Measurements from ENCODE around the gene DIDO1. TPM values are rescaled to one million over a fixed set of nuclear protein-coding genes. Genes with fewer than 3 reads are reported as not detected.
A peak's percentile ranks its signal among the peaks of the same experiment; 100 is the strongest.

Gene DIDO1
- polyA plus RNA-seq, 1 of the 3 experiments (the other 2 are of a cell fraction): 14.7 TPM

- ChIA-PET POLR2A (interaction anchor here (1.5 kb wide), 1 partner anchor 20 kb away, joined by 4 read pairs; no protein-coding TSS in a partner anchor), CTCF (interaction anchor here (0.6 to 17.1 kb wide), 19 partner anchors 7 to 104 kb away, joined by 3 to 181 read pairs (median 4); partner anchors contain the start of genes DIDO1 and GID8)
- WGBS (ENCODE audit: low lambda C conversion rate): 89% methylated on average over 16 of the region's 16 CpGs
- Histone ChIP-seq H3K4me3 (ENCODE audit: low read depth in 2 of 2, low read length in 1 of 2) (peak overlapping the region in 1 of 2 experiments; percentile 25; a peak in 1 of 4 replicates), H3K36me3 (replicated peaks in 1 of 2; ENCODE audit: control insufficient read depth in 1 of 2, insufficient read depth in 2 of 2, low read length in 1 of 2) (peaks cover 70 to 91% of the 10 kb centered on the region in 2 experiments), H3K4me2 (0 out of 2 replicates have a peak overlapping the region, but pooled peaks have one; percentile 24), H2AFZ (ENCODE audit: low read depth) (no peak overlapping the region), H3K27ac (ENCODE audit: low read depth in 2 of 2, low read length in 1 of 2) (peak overlapping the region in 1 of 2 experiments; percentile 20; a peak in 1 of 4 replicates), H3F3A (replicated peaks; ENCODE audit: insufficient read depth) (peaks cover 17% of the 10 kb centered on the region), H3K79me2 (ENCODE audit: insufficient read depth) (peaks cover 90% of the 10 kb centered on the region), H3K9ac (no peak overlapping the region), H3K27me3 (ENCODE audit: insufficient read depth) (no peaks in the 10 kb centered on the region), H4K20me1 (ENCODE audit: insufficient read depth) (peaks cover 78% of the 10 kb centered on the region), H3K9me3 (no peaks in the 10 kb centered on the region), H3K9me2 (no peaks in the 10 kb centered on the region), H3K4me1 (ENCODE audit: control insufficient read depth in 1 of 2, insufficient read depth in 2 of 2, low read depth in 1 of 2, low read length in 1 of 2) (0 out of 4 replicates have a peak, but pooled peaks cover 0 to 5% of the 10 kb centered on the region in 2 experiments)
- TF ChIP-seq CTCF (IDR thresholded peaks at IDR 0.05): peak; percentile 59
- peak; percentile 20 for TF ChIP-seq RAD21 (IDR thresholded peaks at IDR 0.05; ENCODE audit: low read length)
- TF ChIP-seq GATA2 (CRISPR knock-in tag; IDR thresholded peaks at IDR 0.05): no peak
- peak; percentile 83 for DNase-seq
These were observed 18.7 kb downstream of the DIDO1 start for GRCh38 chr20:62907384-62908317.

- Histone ChIP-seq H2AFZ (ENCODE audit: low read depth) (no peak overlapping the region), H3K4me3 (ENCODE audit: low read depth in 2 of 2, low read length in 1 of 2) (peak overlapping the region in 1 of 2 experiments; percentile 25; a peak in 1 of 4 replicates), H3K27ac (ENCODE audit: low read depth in 2 of 2, low read length in 1 of 2) (peak overlapping the region in 1 of 2 experiments; percentile 20; a peak in 1 of 4 replicates), H3K4me2 (0 out of 2 replicates have a peak overlapping the region, but pooled peaks have one; percentile 24), H3K9me2 (no peaks in the 10 kb centered on the region), H4K20me1 (ENCODE audit: insufficient read depth) (peaks cover 70% of the 10 kb centered on the region), H3K36me3 (replicated peaks in 1 of 2; ENCODE audit: control insufficient read depth in 1 of 2, insufficient read depth in 2 of 2, low read length in 1 of 2) (peaks cover 69 to 96% of the 10 kb centered on the region in 2 experiments), H3K4me1 (ENCODE audit: control insufficient read depth in 1 of 2, insufficient read depth in 2 of 2, low read depth in 1 of 2, low read length in 1 of 2) (0 out of 4 replicates have a peak, but pooled peaks cover 0 to 5% of the 10 kb centered on the region in 2 experiments), H3F3A (replicated peaks; ENCODE audit: insufficient read depth) (peaks cover 24% of the 10 kb centered on the region), H3K9me3 (no peaks in the 10 kb centered on the region), H3K79me2 (ENCODE audit: insufficient read depth) (peaks cover 81% of the 10 kb centered on the region), H3K9ac (no peak overlapping the region), H3K27me3 (ENCODE audit: insufficient read depth) (no peaks in the 10 kb centered on the region)
- no peak for DNase-seq
- CTCF ChIA-PET: interaction anchor here (0.6 to 17.1 kb wide), 16 partner anchors 6 to 105 kb away, joined by 3 to 181 read pairs (median 5); partner anchors contain the start of genes DIDO1 and GID8
- WGBS (ENCODE audit: low lambda C conversion rate): 94% methylated on average over 31 of the region's 31 CpGs
- POLR2A ChIA-PET: interaction anchor here (1.5 kb wide), 1 partner anchor 19 kb away, joined by 4 read pairs; no protein-coding TSS in a partner anchor
- TF ChIP-seq ZBTB33 (IDR thresholded peaks at IDR 0.05; ENCODE audit: borderline replicate concordance, low read depth) (no peak), FOXJ3 (CRISPR knock-in tag; IDR thresholded peaks at IDR 0.05) (no peak), MXI1 (IDR thresholded peaks at IDR 0.05; ENCODE audit: low read depth, low read length) (no peak), USF1 (IDR thresholded peaks at IDR 0.05; ENCODE audit: borderline replicate concordance, low read depth) (no peak)
These were observed 19.5 kb downstream of the DIDO1 start for GRCh38 chr20:62906647-62907375.
